ENCODE data around the gene PTPRS.
"Not testable (repeated sequence)": the region's sequence is repeated elsewhere in the genome, so short reads cannot be mapped to it uniquely, and the experiment has no call there.

Gene PTPRS

GRCh38 chr19:5340637-5341447, at the start of gene PTPRS:
Gene PTPRS (minus strand): TSS chr19:5340812. CDS start chr19:5286140, 54,672 bp downstream.
- FAIRE-seq (peak; percentile 79), DNase-seq (ENCODE audit: low spot score) (peak; percentile 92)

- no peak for FAIRE-seq
Observed at GRCh38 chr19:5389353-5389752, 48.7 kb upstream of the PTPRS start.

GRCh38 chr19:5387472-5387871, 46.9 kb upstream of the PTPRS start:
- DNase-seq (ENCODE audit: low spot score) (no peak), FAIRE-seq (no peak)

More at GRCh38 chr19:5389353-5389752, 48.7 kb upstream of the PTPRS start:
- no peak for DNase-seq (ENCODE audit: low spot score)

- DNase-seq (ENCODE audit: low spot score) (no peak), FAIRE-seq (no peak)
Observed at GRCh38 chr19:5386841-5387240, 46.2 kb upstream of the PTPRS start.

GRCh38 chr19:5381197-5381596, 40.6 kb upstream of the PTPRS start:
- DNase-seq (ENCODE audit: low spot score); FAIRE-seq: not testable (repeated sequence)

- no peak for DNase-seq (ENCODE audit: low spot score)
- FAIRE-seq: no peak
Observed at GRCh38 chr19:5380215-5380919, 39.8 kb upstream of the PTPRS start.

- DNase-seq (ENCODE audit: low spot score) (no peak), FAIRE-seq (no peak)
Observed at GRCh38 chr19:5376928-5377327, 36.3 kb upstream of the PTPRS start.

- DNase-seq (ENCODE audit: low spot score) (no peak), FAIRE-seq (peak; percentile 32)
Observed at GRCh38 chr19:5372572-5373200, 32.1 kb upstream of the PTPRS start.

- FAIRE-seq (no peak), DNase-seq (ENCODE audit: low spot score) (peak; percentile 46)
Observed at GRCh38 chr19:5369962-5370367, 29.4 kb upstream of the PTPRS start.

- DNase-seq (ENCODE audit: low spot score) (no peak), FAIRE-seq (no peak)
Observed at GRCh38 chr19:5369304-5369703, 28.7 kb upstream of the PTPRS start.

GRCh38 chr19:5367530-5368133, 27.0 kb upstream of the PTPRS start:
- DNase-seq (ENCODE audit: low spot score): no peak
- no peak for FAIRE-seq

- DNase-seq (ENCODE audit: low spot score) (no peak), FAIRE-seq (no peak)
Observed at GRCh38 chr19:5365905-5366304, 25.3 kb upstream of the PTPRS start.

GRCh38 chr19:5364674-5365073, 24.1 kb upstream of the PTPRS start:
- no peak for FAIRE-seq

GRCh38 chr19:5361839-5362238, 21.2 kb upstream of the PTPRS start:
- DNase-seq (ENCODE audit: low spot score); FAIRE-seq: not testable (repeated sequence)

More at GRCh38 chr19:5364674-5365073, 24.1 kb upstream of the PTPRS start:
- DNase-seq (ENCODE audit: low spot score): no peak

- FAIRE-seq (no peak), DNase-seq (ENCODE audit: low spot score) (no peak)
Observed at GRCh38 chr19:5361407-5361806, 20.8 kb upstream of the PTPRS start.

- no peak for DNase-seq (ENCODE audit: low spot score)
- FAIRE-seq: no peak
Observed at GRCh38 chr19:5360003-5360780, 19.6 kb upstream of the PTPRS start.

- FAIRE-seq (no peak), DNase-seq (ENCODE audit: low spot score) (peak; percentile 57)
Observed at GRCh38 chr19:5358173-5358800, 17.7 kb upstream of the PTPRS start.

GRCh38 chr19:5357584-5357983, 17.0 kb upstream of the PTPRS start:
- no peak for DNase-seq (ENCODE audit: low spot score)
- FAIRE-seq: no peak

GRCh38 chr19:5356918-5357317, 16.3 kb upstream of the PTPRS start:
- DNase-seq (ENCODE audit: low spot score) (no peak), FAIRE-seq (no peak)

- no peak for DNase-seq (ENCODE audit: low spot score)
- FAIRE-seq: no peak
Observed at GRCh38 chr19:5356428-5356827, 15.8 kb upstream of the PTPRS start.
